Measurements from ENCODE around the gene PTPRJ.
"Not testable (repeated sequence)": the region's sequence is repeated elsewhere in the genome, so short reads cannot be mapped to it uniquely, and the experiment has no call there.

Gene PTPRJ

DNA sequence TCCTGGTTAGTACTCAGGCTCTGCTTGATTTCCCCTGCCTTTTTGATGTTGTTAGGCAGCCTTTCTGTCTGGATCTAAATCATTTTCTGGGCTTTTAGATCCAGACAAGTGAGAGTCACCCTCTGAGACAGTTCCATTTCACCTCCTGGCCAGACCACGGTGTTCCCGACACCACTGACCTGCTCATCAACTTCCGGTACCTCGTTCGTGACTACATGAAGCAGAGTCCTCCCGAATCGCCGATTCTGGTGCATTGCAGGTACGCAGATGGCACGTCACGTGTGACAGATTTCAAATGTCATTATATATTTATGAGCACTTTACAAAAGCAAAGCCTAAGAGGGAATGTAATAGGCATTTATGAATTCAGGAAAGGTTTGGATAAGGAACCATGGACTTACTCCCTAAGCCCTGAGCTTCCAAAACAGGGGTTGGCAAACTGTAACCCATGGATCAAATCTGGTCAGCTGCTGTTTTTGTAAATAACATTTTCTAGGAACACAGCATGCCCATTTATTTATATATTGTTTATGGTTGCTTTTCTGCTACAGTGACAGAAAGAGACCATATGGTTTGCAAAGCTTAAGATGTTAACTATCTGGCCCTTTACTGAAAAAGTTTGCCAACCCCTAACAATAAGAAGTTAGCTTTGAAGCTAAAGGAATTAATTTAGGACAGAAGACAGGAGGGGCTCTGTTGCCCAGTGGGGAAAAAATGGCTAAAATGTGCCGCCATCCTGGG lies 183.2 kb downstream of the PTPRJ start:
- no peak for DNase-seq (ENCODE audit: low read depth)

DNA sequence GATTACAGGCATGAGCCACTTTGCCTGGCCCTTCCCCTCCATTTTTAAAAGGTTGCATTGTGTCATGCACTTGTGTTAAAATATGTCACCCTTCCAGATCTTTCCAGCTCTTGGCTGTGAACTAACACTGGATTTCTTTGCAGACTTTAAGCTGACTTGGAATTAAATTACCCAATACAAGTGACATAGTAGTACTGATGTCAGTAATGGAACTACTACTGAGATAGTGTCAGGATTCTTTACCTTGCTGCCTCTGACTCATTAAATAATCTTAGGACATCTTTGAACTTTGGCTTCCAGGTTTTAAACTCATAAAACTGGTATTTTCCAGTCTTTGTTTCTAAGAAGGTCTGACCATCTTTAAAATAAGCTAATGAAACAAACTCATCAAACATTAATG lies 184.5 kb downstream of the PTPRJ start:
- no peak for DNase-seq (ENCODE audit: low read depth)

DNA sequence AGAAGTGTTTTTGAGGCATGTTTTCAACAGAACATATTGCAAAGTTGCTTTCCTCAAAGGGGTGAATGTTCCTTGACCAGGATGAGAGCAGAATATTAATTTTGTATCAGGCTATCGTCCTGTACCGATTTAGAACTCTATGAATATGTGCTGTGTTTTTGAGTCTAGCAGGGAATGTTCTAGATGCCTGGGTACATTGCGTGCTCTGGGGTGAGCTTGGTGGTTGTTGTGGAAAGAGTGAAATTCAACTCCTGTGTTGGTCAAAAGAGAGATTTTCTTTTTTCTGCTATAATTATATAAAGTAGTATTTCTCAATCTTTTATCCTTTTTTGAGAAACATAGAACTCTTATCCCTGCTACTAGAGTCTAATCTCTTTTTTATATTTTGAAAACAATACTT lies 185.1 kb downstream of the PTPRJ start:
- DNase-seq (ENCODE audit: low read depth), result no peak

DNA sequence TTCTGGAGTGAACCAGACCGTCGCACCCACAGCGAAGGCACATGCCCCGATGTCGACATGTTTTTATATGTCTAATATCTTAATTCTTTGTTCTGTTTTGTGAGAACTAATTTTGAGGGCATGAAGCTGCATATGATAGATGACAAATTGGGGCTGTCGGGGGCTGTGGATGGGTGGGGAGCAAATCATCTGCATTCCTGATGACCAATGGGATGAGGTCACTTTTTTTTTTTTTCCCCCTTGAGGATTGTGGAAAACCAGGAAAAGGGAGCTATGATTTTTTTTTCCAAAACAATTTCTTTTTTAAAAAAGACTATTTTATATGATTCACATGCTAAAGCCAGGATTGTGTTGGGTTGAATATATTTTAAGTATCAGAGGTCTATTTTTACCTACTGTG lies 187.0 kb downstream of the PTPRJ start:
- DNase-seq (ENCODE audit: low read depth), result no peak

DNA sequence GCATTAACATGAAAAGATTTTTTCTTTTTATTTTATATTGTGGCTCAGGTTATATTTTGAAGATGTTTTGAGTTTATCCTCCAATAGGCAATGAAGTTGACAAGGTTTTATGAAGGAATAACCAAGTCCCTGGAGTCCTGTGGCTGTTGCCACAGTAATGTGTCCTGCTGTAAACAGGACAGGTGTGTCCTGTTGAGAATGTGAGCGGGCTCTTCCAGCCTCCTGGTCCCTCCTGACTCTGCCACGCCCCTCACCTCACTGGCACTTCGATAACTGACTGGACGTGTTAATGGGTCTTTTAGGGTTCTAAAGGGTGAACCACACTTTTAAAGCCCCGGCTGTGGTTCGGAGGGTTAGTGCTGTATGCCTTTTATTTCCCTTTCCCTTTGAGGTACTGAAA lies 188.5 kb downstream of the PTPRJ start:
- no peak for DNase-seq (ENCODE audit: low read depth)

DNA sequence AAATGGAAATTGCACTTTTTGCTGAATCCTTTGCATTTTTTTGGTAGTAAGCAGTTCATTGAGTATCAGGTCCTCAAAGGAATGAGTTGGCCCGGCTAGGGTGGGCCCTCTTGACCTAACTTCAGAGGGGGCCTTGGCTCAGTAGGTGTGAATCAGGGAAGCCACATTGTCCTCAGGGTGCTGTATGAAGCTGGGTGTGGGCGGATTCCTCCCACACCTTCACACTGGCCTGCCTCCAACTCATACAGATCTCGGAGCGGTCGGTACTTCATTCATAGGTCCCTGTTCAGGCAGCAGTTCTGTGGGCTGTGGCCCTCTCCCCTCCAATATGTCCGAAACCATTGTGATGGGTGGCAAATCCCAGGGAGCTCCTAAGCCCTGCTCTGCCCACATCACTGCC lies 188.9 kb downstream of the PTPRJ start:
- no peak for DNase-seq (ENCODE audit: low read depth)

DNA sequence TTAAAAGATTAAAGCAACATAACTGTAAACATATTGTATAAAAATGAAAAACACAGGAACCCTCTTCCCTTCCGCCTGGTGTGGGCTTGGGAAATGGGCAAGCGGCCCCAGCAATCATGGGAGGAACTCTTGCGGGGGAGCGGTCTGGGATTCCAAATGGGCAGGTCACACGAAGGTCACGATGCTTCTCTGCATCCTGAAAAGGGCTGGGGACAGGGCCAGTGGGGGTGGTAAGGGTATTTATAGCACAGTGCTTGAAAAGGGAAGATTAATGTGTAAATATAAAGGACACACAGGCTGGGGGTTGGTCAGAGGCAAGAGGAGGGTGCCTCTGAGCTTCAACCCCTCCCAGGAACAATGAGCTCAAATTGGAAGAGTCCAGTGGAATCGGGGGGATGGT lies 189.4 kb downstream of the PTPRJ start:
- DNase-seq (ENCODE audit: low read depth), result no peak

DNA sequence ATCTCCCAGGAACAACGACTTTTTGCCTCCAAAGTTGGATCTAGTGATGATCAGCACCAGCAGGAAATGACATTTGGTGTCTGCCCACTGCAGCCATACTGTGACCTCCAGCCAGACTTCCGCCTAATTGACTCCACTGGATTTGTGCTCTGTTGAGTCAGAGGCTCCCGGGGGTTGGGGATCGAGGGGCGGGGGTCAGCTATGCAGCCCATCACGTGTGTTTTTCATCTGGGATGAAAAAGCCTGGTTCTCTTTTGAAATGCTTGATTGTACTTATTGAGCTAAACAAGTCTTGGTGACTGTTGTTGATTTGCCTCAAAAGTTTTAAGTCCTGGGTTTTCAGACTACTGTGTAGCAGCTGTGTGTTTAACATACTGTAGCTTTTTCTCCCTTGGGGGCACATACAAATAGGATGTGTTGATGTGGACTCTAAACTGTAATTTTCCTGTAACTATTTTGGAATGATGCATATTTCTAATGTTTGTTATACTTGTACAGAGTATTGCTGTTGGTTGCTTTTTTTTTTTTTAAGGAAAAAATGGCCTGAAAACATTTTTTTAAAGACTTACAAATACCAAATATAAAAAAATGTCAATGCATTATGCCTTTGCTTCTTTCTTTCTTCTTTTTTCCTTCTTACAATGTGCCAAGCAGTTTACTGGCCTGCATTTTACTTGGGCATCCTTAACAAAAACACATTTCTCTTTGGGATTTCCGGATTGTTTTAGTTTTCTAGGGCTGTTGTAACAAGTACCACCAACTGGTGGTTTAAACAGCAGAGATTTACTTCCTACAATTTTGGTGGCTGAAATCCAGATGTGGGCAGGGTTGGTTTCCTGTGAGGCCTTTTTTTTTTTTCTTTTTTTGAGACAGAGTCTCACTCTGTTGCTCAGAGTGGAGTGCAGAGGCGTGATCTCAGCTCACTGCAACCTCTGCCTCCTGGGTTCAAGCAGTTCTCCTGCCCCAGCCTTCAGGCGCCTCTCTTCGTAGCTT lies 190.2 kb downstream of the PTPRJ start:
- no peak for DNase-seq (ENCODE audit: low read depth)

DNA sequence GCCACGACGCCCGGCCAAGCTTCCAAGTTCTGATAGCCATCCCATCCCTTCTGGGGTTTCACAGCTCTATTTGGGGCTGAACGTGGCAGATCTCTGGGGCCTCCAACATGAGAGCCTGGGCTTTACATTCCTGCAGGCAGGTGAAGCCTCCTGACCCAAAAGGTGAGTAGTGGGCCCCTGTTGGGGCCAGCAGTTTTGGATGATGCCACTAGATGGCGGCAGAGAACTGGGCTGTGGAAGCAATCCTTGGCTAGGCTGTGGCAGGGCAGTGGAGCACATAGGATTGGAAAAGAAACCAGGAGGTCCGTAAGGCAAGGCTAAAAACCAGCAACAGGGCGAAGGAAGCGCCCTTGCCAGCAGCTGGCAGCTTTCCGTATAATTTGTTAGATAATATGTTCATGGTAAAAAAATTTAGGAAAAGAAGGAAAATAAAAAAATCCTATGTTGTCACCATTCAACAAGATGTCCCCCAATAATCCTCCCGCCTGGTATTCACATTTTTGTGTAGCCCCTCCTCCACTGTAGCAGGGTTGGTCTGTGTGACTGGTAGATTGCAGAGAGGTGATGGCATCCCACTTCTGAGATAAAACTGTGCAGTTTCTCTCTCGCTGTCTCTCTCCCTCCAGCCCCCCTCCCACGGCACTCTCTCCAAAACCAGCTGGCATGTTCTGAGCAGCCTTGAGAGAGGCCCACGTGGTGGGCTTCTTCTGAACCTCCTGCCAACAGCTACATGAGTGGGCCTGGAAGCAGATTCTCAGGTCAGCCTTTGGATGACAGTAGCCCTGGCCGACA lies 192.7 kb downstream of the PTPRJ start:
- peak; percentile 39 for DNase-seq (ENCODE audit: low read depth)

DNA sequence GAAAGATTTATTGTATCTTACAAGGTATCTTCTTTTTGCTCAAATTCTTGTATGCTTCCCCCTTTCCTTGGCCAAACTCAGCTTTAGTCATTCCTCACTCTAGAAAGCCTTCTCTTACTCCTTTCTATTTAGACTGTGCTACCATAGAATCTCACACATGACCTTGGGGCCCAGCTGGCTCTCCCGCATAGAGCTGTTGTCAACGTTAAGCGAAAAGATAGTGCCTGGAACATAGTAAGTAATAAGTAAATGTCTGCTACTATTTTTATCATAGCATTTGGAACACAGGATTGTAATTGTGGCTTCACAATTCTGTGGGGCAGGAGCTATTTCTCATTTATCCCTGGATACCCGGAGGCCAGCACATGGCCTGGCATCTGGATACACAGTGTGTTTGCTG lies 197.3 kb downstream of the PTPRJ start:
- no peak for DNase-seq (ENCODE audit: low read depth)

DNA sequence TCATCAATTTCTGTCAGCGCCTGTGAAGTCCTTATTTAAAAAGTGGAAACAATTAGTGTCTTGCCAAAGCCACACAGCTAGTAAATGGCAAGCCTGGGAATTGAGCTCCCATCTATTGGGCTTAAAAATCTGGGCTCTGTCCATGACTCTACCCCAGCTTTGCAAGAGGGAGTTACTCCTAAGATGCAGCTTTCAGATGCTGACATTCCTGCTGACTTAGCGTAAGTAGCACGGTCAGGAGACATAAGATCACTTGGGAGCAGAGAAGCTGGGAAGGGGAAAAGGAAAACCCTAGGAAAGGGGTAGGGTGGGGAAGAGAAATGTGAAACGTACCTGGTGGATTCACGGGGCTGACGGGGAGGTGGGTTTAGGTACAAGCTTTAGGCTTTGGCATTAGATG lies 200.3 kb downstream of the PTPRJ start:
- no peak for DNase-seq (ENCODE audit: low read depth)

DNA sequence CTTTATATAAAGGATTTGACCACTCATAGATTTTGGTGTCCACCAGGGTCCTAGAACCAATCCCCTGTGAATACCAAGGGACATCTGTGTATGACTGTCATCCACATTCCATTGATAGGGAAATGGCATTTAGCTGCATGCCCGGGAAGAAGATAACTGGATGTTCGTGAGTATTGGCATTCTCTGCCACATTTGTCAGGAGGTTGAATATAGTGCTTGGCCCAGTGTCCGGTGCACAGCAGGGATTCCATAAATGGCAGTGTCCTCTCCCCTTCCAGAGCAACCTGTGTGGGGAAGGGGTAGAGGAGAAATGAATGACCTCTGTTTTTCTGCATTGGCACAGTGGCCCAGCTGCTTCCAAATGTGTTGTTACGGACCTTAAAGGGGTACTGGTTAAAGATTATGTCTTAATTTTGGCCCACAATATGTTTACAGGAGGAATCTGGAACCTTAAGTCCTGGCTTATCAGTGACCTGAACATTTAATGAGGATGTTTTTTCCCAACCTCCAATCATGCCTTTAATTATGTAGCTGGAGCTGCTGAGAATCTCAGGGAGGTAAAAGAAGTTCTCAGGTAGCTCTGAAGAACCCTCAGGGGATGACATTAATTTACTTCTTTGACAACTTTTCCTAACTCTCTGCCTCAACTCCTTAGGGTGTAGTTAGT lies 202.6 kb downstream of the PTPRJ start:
- no peak for DNase-seq (ENCODE audit: low read depth)

DNA sequence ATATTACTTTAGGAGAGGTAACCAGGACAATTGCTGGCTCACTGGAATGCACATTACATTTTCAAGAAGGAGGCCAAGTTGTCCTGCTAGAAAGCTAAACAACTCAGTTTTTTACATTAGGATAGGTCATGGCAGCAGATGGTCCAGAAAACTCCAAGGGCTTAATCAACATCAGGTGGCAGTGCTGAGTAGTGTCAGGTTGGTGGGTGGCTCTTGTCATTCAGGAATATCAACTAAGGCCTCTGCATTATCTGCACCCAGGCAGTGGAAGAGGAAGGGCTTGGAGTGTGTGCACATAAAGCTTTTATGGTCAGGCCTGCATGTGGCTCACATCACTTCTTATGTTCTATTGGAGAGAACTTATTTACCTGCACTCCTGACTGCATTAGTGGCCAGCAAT lies 204.1 kb downstream of the PTPRJ start:
- no peak for DNase-seq (ENCODE audit: low read depth)

DNA sequence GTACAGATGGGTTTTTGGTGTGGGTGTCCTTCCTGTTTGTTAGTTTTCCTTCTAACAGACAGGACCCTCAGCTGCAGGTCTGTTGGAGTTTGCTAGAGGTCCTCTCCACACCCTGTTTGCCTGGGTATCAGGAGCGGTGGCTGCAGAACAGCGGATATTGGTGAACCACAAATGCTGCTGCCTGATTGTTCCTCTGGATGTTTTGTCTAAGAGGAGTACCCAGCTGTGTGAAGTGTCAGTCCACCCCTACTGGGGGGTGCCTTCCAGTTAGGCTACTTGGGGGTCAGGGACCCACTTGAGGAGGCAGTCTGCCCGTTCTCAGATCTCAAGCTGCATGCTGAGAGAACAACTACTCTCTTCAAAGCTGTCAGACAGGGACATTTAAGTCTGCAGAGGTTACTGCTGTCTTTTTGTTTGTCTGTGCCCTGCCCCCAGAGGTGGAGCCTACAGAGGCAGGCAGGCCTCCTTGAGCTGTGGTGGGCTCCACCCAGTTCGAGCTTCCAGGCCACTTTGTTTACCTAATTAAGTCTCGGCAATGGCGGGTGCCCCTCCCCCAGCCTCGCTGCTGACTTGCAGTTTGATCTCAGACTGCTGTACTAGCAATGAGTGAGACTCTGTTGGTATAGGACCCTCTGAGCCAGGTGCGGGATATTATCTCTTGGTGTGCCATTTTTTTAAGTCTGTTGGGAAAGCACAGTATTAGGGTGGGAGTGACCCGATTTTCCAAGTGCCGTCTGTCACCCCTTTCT lies 210.7 kb downstream of the PTPRJ start:
- not testable (repeated sequence) for DNase-seq (ENCODE audit: low read depth)

DNA sequence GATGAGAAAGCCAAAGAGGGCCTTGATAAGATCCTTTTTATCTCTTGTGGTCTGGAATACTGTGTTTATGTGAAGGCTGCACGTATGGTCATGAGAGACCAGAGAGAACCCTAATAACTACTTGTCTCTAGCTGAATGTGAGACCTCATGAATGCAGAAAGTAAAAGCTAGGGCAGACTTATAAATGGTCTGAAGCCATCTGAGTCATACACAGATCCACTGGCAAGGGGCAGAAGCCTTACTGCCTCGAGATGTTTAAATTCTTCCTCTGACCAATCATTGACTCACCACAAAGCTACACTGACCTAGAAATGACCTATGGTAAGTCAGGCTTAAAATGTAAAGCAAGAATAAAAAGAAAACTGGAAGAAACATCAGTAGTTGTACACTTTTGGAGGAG lies 213.5 kb downstream of the PTPRJ start:
- no peak for DNase-seq (ENCODE audit: low read depth)

DNA sequence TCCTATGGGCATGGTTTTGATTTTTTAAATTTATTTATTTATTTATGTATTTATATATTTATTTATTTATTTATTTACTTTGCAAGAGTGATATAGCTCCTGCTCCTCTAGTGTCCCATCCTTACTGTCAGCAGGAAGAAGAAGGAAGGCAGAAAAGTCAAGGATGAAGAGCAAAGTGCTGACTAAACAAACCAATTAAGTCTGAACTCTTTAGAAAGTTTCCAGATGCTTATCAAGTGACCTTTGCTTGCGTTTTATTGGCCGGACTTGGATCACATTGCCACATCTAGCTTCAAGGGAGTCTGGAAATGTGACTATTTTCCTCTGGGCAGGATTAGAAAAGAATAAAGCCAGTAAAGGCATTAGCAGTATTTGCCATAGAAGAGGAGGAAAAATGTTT lies 227.5 kb downstream of the PTPRJ start:
- DNase-seq (ENCODE audit: low read depth), result no peak

DNA sequence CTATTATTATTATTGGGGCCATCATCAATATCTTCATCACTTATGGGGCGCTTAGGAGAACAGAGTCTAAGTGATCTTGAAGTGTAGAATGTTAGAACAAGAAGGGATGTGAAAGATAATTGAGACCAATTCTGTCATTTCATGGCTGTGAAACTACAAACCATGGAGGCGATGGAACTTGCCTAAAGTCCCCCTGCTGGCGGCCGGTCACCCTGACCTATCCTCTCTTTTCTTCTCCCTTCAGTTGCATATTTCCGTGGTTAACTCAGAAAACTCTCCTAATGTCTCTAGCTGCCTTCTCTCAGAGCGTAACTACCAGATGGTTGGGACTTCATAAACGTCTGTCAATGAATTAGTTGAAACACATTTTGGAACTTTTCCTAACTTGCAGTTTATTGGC lies 229.7 kb downstream of the PTPRJ start:
- DNase-seq (ENCODE audit: low read depth), result no peak

DNA sequence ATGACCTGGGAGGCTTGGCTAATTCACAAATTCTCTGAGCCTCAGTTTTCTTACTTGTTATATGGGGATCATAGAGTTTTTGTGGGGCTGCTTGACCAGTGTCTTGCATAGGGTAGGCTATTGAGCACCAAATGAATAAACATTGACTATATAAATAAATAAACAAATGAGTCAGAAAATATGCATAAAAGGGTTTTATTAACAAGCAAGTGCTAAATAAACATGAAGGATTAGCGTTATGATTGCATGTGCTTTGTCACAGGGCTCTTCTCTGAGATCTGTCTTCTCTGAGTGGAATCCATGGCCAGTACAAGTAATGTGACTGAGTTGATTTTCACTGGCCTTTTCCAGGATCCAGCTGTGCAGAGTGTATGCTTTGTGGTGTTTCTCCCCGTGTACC lies 236.2 kb downstream of the PTPRJ start, which contains the start of gene OR4B1:
Gene OR4B1, plus strand, starts transcription at position 301 of the 400 bp plus-strand sequence. Its CDS starts 0 bp downstream, at position 301.
- DNase-seq (ENCODE audit: low read depth), result no peak
